AML-193 (cell line): ENCODE measurements around the gene GMDS.

Experiments used
- DNase-seq, 2 experiments: peaks; one replicate each; lab custom pipeline; 2025; lab: John Stamatoyannopoulos, UW

The GMDS gene

DNA sequence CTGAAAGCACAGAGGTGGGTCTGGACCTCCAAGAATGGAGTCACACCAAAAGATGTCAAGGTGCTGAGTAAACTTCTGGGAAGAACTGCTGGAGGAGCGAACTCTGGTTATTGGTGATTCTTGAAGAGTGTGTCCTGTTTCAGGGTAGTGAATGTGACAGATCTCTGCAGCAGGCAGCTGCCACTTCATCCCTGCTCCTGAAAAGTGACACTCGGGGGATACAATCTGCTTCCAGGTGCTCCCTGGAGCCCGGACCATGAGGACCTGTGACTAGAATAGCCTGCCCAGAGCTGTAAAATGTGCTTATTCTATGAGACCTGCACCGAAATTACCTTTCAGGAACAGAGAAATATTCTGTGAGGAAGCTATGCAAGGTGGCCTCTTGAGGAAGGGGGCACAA, 444.6 kb downstream of the GMDS start:
- no peak for DNase-seq

- no peak for DNase-seq
Observed at GRCh38 chr6:1798965-1799325, 446.5 kb downstream of the GMDS start.

DNA sequence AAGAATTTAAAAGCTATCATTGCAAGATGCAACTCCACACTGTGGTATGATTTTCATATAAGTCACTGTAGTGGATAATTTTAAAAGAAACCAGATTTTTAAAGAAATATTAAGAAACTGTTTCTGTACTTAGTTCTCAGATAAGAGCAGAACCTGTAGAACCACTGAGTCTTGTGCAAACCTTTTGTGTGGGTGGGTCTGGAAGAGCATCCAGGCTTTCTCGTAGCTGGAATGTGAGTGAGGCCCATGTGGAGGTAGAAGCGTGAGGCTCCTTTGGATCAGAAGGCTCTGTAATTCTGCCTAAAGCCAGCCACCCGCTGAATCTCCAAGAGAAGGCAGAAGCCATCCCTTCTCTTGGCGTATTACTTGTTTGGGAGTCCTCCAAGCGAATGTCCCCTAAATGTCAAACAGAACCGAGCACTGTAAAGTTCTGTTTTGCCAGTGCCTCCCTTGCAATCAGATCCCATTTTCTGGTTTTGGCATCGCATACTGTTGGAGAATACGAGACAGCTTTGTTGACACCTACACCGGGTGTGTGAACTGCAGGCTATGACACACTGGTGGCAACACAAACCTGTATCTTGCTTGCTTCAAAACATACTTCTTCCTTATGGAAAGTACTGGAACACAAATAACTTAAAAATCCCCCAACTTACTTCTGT, 447.0 kb downstream of the GMDS start:
- DNase-seq, result no peak

DNA sequence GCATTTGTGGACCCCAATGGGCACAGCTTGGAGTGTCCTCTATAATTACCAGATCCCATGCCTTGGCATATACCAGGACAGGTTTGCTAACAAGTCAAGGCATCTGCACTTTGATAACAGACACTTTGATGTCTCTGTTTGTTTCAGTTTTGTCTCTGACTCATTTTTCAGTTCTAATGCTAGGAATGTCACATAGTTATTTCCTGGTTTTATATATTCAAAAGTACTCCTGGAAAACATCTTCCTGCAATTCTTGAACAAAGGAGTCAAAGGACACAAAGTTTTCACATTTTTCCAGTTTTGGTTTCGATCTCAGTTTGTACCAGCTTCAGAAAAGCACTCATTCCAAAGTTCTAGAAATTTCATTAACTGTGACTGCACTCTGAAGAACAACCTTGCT, 447.6 kb downstream of the GMDS start:
- DNase-seq, result no peak

GRCh38 chr6:1796706-1797529, 448.5 kb downstream of the GMDS start:
- no peak for DNase-seq

- DNase-seq, result no peak
Observed at GRCh38 chr6:1795910-1796309, 449.5 kb downstream of the GMDS start.

DNA sequence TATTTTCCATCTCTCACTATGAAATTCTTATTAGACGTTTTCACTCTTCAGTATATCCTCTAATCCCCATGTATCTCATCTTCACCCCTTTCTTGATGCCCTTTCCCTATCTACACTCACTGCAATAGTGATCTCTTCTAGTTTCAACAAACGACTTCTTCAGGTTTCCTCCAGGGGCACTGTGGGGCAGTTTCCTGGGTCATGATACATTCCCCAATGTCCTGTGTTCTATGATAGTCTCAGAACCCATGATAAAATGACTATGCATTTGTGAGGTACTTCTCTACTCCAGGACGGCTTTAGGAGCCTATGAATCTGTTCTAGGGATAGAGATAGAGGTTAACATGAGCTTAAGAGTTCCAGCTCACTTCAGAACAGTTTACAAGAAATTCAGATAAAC, 452.4 kb downstream of the GMDS start:
- DNase-seq, result peak; percentile 44 to 59

DNA sequence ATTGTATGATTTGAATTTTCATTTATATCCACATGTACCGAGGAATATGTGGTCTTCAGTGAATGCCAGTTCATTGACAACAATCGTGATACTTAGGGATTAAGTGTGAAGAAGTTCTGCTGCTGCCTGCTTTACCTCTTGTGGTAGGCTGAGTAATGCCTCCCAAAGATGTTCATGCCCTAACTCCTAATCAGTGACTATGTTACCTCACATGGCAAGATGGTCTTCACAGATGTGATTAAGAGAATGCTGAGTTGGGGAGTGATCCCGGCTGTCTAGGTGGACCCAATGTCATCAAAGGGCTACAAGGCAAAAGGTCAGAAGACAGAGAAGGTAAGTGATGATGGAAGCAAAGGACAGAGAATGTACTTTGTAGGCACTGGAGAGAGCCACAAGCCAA, 454.7 kb downstream of the GMDS start:
- DNase-seq, result no peak

DNA sequence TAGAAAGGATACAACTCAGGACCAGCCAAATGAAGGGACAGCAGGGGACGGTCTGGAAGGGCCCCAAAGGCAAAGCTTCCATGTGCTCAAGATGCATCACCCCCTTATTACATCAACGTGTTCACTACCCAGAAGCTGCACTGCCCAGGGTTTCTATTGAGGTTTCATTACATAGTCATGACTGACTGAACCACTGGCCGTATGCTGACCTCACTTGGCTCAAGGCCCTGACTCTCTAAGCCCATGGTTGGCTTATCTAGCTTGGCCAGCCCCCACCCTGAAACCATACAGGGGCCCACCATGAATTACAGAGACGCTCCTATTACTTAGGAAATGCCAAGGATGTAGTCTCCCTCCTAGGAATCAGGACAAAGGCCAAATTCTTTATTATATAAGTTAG, 456.3 kb downstream of the GMDS start:
- DNase-seq, result no peak

GRCh38 chr6:1787894-1788293, 457.5 kb downstream of the GMDS start:
- no peak for DNase-seq

DNA sequence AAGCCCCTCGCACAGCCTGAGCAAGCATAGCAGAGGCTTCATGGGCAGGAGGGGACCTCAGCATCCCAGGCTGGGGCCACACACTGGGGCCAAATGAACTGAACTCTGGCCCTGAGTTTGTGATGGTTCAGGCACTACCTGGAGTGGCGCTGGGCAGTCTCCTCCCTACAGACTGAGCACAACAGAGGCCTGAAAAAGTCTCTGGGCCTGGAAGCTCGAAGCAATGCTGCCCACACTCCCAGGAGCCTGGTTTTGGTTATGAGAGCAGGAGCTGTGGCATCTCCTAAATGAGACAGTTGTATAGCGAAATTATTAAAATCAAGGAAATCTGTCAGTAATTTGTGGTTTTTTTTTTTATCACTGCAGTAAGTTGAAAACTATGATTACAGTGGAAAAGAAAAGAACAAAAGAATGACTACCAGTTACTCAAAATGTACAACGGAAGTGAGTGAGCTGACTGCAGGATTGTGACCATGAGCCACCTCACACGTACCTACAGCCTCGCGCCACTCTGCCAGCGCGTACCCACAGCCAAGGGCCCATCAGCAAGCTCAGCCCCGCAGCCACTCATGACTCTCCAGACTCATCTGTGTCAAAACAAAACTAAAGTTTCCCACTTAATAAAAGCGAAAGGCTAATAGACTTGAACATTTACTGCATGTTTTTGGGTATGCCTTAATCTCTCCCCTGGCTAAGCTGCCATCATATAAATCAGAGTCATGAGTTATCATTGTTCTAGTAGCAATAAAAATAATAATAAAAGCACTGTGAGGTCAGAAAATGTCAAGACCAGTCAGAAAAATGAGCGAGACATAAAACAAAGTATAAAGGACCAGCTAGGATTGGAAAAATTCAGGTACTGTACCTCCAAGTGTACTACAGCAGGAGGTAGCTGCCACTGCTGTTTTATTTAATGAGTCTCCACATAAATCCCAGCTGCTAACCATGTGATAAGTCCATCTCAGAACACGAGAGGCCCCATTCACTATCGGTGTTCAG, 458.7 kb downstream of the GMDS start:
- DNase-seq, result no peak

DNA sequence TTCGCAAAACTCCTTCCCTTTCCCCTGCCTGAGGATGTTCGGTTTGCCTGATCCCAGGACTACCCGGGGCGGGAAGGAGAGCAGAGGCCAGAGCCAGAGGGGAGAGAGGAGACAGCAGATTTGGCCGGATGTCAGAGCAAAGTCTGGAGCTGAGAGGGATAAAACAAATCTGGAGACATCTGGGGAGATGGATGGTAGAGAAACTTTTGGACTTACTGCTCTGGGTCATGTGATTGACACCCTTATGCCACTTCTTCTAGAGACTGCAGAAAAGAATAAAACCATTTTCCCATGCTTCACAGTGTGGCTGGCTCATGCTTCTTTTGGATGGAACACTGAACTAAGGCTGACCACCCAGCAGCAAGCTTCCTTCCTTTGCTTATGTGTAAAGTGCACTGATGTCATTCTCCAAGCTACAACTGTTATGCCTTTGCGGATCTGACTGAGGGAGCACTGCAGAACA, 461.0 kb downstream of the GMDS start:
- DNase-seq, result no peak

DNA sequence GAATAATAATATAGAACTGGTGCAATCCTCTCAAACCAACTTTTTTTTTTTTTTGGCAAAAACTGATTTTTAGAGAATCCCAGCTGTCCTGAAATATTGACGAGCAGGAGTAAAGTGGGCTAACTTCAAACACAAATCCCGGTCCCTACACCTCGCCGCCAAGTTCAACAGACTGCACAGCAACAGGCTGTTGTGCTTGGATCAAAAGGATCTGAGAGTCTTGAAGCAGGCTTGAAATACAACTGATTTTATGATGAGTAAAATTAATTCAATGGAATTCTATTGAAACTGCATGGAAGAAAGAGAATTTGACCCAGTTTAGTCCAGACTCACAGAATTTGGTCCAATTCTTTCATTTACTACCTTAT, 463.6 kb downstream of the GMDS start:
- DNase-seq, result no peak

DNA sequence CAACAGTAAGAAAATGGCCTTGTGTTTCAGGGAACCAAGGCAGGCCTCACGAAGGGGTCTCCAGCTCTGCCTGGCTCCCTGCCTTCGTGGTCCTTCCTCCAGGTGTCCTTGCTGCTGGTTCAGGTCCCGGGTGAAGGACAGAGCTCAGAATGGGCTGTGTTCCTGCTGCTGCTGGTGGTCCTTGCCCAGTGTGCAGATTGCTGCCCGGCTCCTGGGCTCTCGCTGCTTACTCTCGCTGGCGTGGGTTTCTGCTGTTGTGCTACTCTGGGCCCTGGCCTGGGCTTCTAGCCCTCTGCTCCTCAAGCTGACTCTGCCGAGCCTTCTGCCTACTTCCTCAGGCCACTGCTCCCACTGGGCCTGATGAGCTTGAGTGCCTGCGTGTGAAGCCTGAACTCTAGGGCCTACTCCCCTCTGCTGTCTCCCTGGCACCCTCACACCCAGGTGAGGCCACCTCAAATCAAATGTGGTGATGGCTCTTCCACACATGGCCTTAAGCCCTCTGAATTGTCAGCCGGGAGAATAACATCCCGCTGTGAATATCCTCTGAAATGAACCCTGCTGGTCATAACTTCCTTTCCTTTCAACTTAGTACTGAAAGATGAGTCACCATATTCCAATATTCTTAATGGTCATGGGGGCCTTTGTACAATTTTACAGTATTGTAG, 464.1 kb downstream of the GMDS start:
- DNase-seq, result no peak

DNA sequence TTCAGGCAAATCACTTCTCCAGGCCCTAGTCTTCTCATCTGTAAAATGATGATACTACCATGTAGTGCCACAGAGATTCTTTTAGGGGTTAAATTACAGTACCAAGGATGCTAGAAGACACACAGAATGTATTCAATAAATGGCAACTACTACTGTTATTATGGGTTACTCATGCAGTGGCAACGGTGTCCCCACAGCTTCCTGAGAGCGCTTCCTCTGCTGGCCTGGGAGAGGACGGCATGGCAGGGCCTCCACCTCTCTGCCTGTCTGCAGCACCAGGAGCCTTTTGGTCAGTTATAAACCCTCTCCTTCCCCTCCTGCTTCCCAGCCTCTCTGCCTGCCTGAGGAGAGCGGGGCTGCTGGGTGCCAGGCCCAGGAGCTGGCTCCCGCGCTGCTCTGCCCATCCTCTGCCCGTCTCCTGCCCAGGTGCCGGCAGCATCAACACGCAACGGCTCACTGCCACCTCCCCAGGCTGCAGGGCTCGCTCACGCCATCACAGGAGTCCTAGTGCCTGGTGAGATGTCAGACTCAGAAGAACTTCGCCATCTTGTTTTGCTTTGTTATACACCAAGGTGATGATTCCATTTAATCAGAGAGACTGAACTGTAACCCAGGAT, 465.0 kb downstream of the GMDS start:
- no peak for DNase-seq

DNA sequence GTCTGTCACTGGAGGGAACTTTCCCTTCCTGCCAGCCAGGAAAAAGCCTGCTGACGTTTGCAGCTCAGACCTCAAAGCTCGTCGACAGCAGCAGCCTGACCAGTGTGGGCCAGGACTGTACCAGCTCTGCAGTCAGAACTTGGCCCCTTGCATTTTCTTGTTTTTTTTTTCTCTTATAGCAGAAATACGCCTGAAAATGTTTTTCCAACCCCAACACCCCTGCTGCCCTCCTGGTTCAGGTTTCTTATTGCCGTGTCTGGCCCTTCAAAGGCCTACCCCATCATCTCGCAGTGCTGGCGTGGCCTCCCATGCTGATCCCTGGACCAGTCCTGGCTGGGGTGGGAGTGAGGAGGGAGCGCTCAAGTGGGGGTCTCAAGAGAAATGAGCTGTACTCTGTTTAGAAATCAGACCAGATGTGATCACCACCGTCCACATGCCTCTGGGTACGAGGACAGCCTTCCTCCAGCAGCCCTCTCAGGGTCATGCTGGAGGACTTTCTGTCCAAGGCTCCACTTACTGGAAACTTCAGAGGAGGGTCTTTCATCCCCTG, 466.6 kb downstream of the GMDS start:
- DNase-seq, result no peak

DNA sequence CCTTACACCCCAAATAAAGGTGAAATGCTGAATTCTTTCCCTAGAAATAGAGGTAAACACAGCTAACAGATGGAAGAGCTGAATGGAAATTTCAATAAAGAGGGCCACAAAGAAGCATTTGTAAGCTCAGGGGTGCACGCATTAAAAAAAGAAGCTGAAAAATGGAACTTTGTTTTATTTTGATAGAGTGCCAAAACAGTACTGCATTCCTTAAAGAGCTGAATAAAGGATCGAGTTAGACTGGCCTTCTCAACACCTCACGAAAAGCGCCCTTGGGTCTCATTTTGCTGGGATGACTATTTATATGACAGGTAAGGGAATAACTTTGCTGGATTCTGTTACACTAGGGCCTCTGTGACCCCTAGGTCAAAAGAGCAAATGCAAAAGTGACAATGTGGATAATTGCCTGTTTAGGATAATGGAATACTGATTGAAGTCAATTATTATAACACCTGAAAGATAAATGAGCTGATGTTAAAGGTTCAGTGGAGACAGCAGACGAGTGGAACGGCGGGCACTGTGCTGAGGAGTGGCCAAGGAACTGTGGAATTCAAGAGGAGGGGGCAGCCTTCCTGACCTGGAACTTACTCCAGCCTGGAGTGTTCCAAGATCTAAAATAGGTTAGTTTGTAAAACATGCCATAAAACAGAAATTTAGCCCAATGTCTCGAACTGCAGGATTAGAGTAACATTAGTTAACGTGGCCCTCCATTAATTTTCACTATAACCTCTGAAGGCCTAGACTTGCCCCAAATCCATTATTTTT, 467.3 kb downstream of the GMDS start:
- no peak for DNase-seq

DNA sequence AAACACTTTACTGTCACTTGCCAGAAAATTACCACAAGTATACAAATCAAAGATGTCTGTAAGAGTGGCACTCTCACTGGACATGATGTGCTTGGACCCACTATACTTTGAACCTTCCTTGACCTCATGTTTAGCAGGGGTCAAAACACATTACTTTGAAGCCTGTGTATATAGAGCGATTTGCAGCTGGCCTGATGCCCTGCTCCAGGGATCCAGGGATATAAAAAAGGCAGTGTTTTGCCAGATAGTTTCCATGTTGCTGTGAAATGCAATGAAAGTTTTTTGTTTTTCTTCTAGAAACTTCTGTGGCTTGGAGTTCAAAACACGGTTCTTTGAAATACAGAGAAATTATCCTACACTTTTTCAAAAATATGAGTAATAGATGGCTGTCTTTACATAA, 470.0 kb downstream of the GMDS start:
- no peak for DNase-seq

GRCh38 chr6:1774226-1774915, 471.0 kb downstream of the GMDS start:
- no peak for DNase-seq

- DNase-seq, result peak; percentile 19 to 48
Observed at GRCh38 chr6:1773700-1774099, 471.7 kb downstream of the GMDS start.
